ENCODE measurements around the gene CDKAL1. TPM values are rescaled to one million over a fixed set of nuclear protein-coding genes. Genes with fewer than 3 reads are reported as not detected.

CDKAL1 gene
- total and polyA plus RNA-seq, 10 of the 15 experiments (the other 5 are each of a cell fraction or from before 2014, with no cell fraction given) = 10.7 to 26.9 (median 17.3) TPM

DNA sequence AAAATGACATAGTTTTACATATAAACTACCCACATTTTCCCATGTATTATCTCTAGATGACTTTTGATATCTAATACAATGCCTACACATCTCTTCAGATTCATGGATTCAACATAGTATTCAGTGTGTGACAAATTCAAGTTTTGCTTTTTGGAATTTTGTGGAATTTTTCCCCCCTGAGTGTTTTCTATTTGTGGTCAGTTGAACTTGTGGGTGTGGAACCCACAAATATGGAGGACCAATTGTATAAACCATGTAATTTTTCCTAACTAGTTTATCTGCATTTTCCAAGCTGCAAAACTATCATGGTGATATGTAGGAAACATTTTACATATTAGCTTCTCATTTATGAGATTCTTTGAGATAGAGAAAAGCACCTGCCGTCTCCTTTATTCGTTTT lies 685.0 kb downstream of the CDKAL1 start:
- Histone ChIP-seq H3K27ac (ENCODE audit: control insufficient read depth, insufficient read depth) (no peak overlapping the region), H3K9me3 (replicated peaks; ENCODE audit: control insufficient read depth, insufficient read depth, low read length) (no peaks in the 10 kb centered on the region; the same call in 2 of the 3 replicates), H3K4me1 (ENCODE audit: control insufficient read depth, insufficient read depth, low read length) (peaks cover 2% of the 10 kb centered on the region; the same call in 1 of the 2 replicates), H4K20me1 (ENCODE audit: control insufficient read depth, insufficient read depth) (no peaks in the 10 kb centered on the region), H3K4me2 (ENCODE audit: control insufficient read depth, insufficient read depth) (no peak overlapping the region), H3K4me3 (no peak overlapping the region), H3K9ac (ENCODE audit: control insufficient read depth, insufficient read depth, low read length) (no peak overlapping the region), H2AFZ (ENCODE audit: control insufficient read depth, low read depth, low read length) (no peak overlapping the region), H3K27me3 (replicated peaks in 1 of 2; ENCODE audit: control insufficient read depth in 2 of 2, insufficient read depth in 2 of 2, low read length in 1 of 2) (no peaks in the 10 kb centered on the region), H3K36me3 (ENCODE audit: control insufficient read depth in 2 of 2, insufficient read depth in 2 of 2, low read length in 1 of 2) (peaks cover 0 to 3% of the 10 kb centered on the region in 2 experiments; a peak in 1 of 4 replicates), H3K79me2 (ENCODE audit: control insufficient read depth, insufficient read depth, low read length) (no peaks in the 10 kb centered on the region)
- ChIA-PET POLR2A (no interaction called here), SMC1A (ENCODE audit: uncharacterized antibody, unreplicated experiment) (interaction anchor here (1.8 kb wide), 1 partner anchor 62 kb away, joined by 5 read pairs; no protein-coding TSS in a partner anchor), RAD21 (ENCODE audit: unreplicated experiment) (no interaction called here), CTCF (interaction anchor here (0.9 to 1.4 kb wide), 2 partner anchors 22 to 369 kb away, joined by 3 to 4 read pairs; no protein-coding TSS in a partner anchor)
- ATAC-seq (no peak), FAIRE-seq (no peak), DNase-seq (ENCODE audit: low read depth, low spot score) (no peak)
- WGBS (ENCODE audit: insufficient coverage, insufficient replicate concordance, low lambda C conversion rate, missing lambda C conversion rate) = 90% methylated on average over 2 of the region's 2 CpGs
- BruUV-seq (replicated peaks) = no TSS peak
- in situ Hi-C loops (cut with MboI) (no loop called here), intact Hi-C loops (cut with micrococcal nuclease; ENCODE audit: unreplicated experiment) (no loop called here)
- TF ChIP-seq BHLHE40 (IDR thresholded peaks at IDR 0.05; ENCODE audit: borderline replicate concordance in 1 of 2, low read depth in 2 of 2, low read length in 1 of 2) = no peak

DNA sequence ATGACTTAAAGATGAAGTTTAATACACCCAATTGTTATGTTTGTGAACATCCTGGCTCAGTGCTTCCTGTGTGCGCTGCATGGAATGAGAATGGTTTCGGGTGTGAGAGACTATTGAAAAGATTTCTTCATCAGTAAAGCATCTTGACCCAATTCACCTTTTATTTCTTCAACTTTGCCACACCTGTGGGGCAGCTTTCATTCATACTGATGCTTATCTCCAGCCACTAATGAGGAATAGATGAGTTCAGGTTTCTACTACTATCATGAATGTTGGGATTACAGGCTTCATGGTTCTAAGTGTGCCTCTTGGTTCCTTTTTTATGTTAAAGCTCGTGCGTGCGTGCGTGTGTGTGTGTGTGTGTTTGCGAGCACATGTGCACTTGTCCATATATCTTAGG lies 685.6 kb downstream of the CDKAL1 start:
- ChIA-PET RAD21 (ENCODE audit: unreplicated experiment) (no interaction called here), POLR2A (no interaction called here), SMC1A (ENCODE audit: uncharacterized antibody, unreplicated experiment) (interaction anchor here (0.6 to 1.8 kb wide), 2 partner anchors 63 to 272 kb away, joined by 3 to 5 read pairs; no protein-coding TSS in a partner anchor), CTCF (interaction anchor here (0.9 to 1.4 kb wide), 2 partner anchors 22 to 369 kb away, joined by 3 to 4 read pairs; no protein-coding TSS in a partner anchor)
- Histone ChIP-seq H3K9ac (ENCODE audit: control insufficient read depth, insufficient read depth, low read length) (no peak overlapping the region), H3K36me3 (ENCODE audit: control insufficient read depth in 2 of 2, insufficient read depth in 2 of 2, low read length in 1 of 2) (peaks cover 0 to 3% of the 10 kb centered on the region in 2 experiments; a peak in 1 of 4 replicates), H4K20me1 (ENCODE audit: control insufficient read depth, insufficient read depth) (no peaks in the 10 kb centered on the region), H3K27me3 (replicated peaks in 1 of 2; ENCODE audit: control insufficient read depth in 2 of 2, insufficient read depth in 2 of 2, low read length in 1 of 2) (no peaks in the 10 kb centered on the region), H3K4me2 (ENCODE audit: control insufficient read depth, insufficient read depth) (no peak overlapping the region), H3K27ac (ENCODE audit: control insufficient read depth, insufficient read depth) (no peak overlapping the region), H3K79me2 (ENCODE audit: control insufficient read depth, insufficient read depth, low read length) (no peaks in the 10 kb centered on the region), H3K9me3 (replicated peaks; ENCODE audit: control insufficient read depth, insufficient read depth, low read length) (no peaks in the 10 kb centered on the region; the same call in 2 of the 3 replicates), H3K4me1 (ENCODE audit: control insufficient read depth, insufficient read depth, low read length) (no peaks in the 10 kb centered on the region), H3K4me3 (no peak overlapping the region), H2AFZ (ENCODE audit: control insufficient read depth, low read depth, low read length) (no peak overlapping the region)
- DNase-seq (ENCODE audit: low read depth, low spot score) = no peak
- no peak for ATAC-seq
- WGBS (ENCODE audit: insufficient coverage, insufficient replicate concordance, low lambda C conversion rate, missing lambda C conversion rate) = 95% methylated on average over 7 of the region's 7 CpGs
- no peak for FAIRE-seq
- BruUV-seq (replicated peaks) = no TSS peak
- intact Hi-C loops (cut with micrococcal nuclease; ENCODE audit: unreplicated experiment) = no loop called here
- in situ Hi-C loops (cut with MboI) = no loop called here
- TF ChIP-seq BCL11A (IDR thresholded peaks at IDR 0.05; ENCODE audit: low read depth, low read length) (no peak), ZNF622 (IDR thresholded peaks at IDR 0.05) (no peak), STAT1 (conservative IDR thresholded peaks at IDR 0.05) (no peak), MYB (IDR thresholded peaks at IDR 0.05; ENCODE audit: borderline replicate concordance, low read depth, low read length) (no peak), JUND (IDR thresholded peaks at IDR 0.05; ENCODE audit: low read depth, low read length) (no peak), RAD21 (IDR thresholded peaks at IDR 0.05; ENCODE audit: insufficient read depth, low read depth, low read length) (no peak)
